IPS-18c (cell line): ENCODE measurements around the gene UBC.
A peak's percentile ranks its signal among the peaks of the same experiment; 100 is the strongest.

Experiments used
- H3K4me3 ChIP-seq: 2 replicates; pipeline ENCODE4 v1.7.0; 2013; ENCODE audit warnings: low read depth, mild to moderate bottlenecking, low read length, moderate library complexity; ENCODE audit not compliant: insufficient read depth
- H3K9me3 ChIP-seq: one replicate; pipeline ENCODE4 v1.6.1; 2013; ENCODE audit warnings: mild to moderate bottlenecking, low read length, moderate library complexity; ENCODE audit not compliant: control insufficient read depth, insufficient read depth

Gene UBC

GRCh38 chr12:124914392-124915238 is at the start of gene UBC:
Gene UBC (minus strand): TSS chr12:124914650. CDS start chr12:124913771, 879 bp downstream.
- H3K4me3 ChIP-seq = peak within 1 kb of the TSS; percentile 100
- no peaks in the 10 kb centered on the region for H3K9me3 ChIP-seq

GRCh38 chr12:124963211-124963610 is 48.8 kb upstream of the UBC start:
- H3K4me3 ChIP-seq = no peak overlapping the region
- H3K9me3 ChIP-seq = no peaks in the 10 kb centered on the region

- H3K9me3 ChIP-seq = no peaks in the 10 kb centered on the region
- H3K4me3 ChIP-seq = no peak overlapping the region
Observed at GRCh38 chr12:124961055-124961454, 46.6 kb upstream of the UBC start.

- Histone ChIP-seq H3K4me3 (no peak overlapping the region), H3K9me3 (no peaks in the 10 kb centered on the region)
Observed at GRCh38 chr12:124956571-124956970, 42.1 kb upstream of the UBC start.

- Histone ChIP-seq H3K9me3 (no peaks in the 10 kb centered on the region), H3K4me3 (no peak overlapping the region)
Observed at GRCh38 chr12:124954771-124955170, 40.3 kb upstream of the UBC start.

- H3K4me3 ChIP-seq = no peak overlapping the region
- H3K9me3 ChIP-seq = no peaks in the 10 kb centered on the region
Observed at GRCh38 chr12:124953689-124954405, 39.4 kb upstream of the UBC start.

GRCh38 chr12:124952801-124953200 is 38.4 kb upstream of the UBC start:
- no peaks in the 10 kb centered on the region for H3K9me3 ChIP-seq
- no peak overlapping the region for H3K4me3 ChIP-seq

- no peak overlapping the region for H3K4me3 ChIP-seq
- H3K9me3 ChIP-seq = no peaks in the 10 kb centered on the region
Observed at GRCh38 chr12:124952295-124952694, 37.8 kb upstream of the UBC start.

GRCh38 chr12:124949779-124950728 is 35.6 kb upstream of the UBC start:
- Histone ChIP-seq H3K4me3 (no peak overlapping the region), H3K9me3 (no peaks in the 10 kb centered on the region)

- H3K9me3 ChIP-seq = no peaks in the 10 kb centered on the region
- H3K4me3 ChIP-seq = no peak overlapping the region
Observed at GRCh38 chr12:124949066-124949465, 34.6 kb upstream of the UBC start.

GRCh38 chr12:124947561-124948398 is 33.3 kb upstream of the UBC start:
- H3K4me3 ChIP-seq = no peak overlapping the region
- H3K9me3 ChIP-seq = no peaks in the 10 kb centered on the region

- no peaks in the 10 kb centered on the region for H3K9me3 ChIP-seq
- H3K4me3 ChIP-seq = no peak overlapping the region
Observed at GRCh38 chr12:124947013-124947412, 32.6 kb upstream of the UBC start.

GRCh38 chr12:124946447-124946793 is 32.0 kb upstream of the UBC start:
- Histone ChIP-seq H3K9me3 (no peaks in the 10 kb centered on the region), H3K4me3 (no peak overlapping the region)

- Histone ChIP-seq H3K4me3 (peak overlapping the region; percentile 82), H3K9me3 (no peaks in the 10 kb centered on the region)
Observed at GRCh38 chr12:124941170-124941527, 26.7 kb upstream of the UBC start.

GRCh38 chr12:124940393-124941169 is 26.1 kb upstream of the UBC start:
- H3K4me3 ChIP-seq = peak overlapping the region; percentile 82
- no peaks in the 10 kb centered on the region for H3K9me3 ChIP-seq

GRCh38 chr12:124940143-124940392 is 25.6 kb upstream of the UBC start:
- no peaks in the 10 kb centered on the region for H3K9me3 ChIP-seq

More at GRCh38 chr12:124940143-124940392, 25.6 kb upstream of the UBC start:
- peak overlapping the region; percentile 82; the same call in 1 of the 2 replicates for H3K4me3 ChIP-seq
